ENCODE measurements around the gene TIMP1. TPM values are rescaled to one million over a fixed set of nuclear protein-coding genes. Genes with fewer than 3 reads are reported as not detected.

Gene TIMP1
- total and polyA plus RNA-seq, 2 of the 13 experiments (the other 11 are each of a cell fraction or from before 2014, with no cell fraction given) = 12.3 to 45.8 TPM

DNA sequence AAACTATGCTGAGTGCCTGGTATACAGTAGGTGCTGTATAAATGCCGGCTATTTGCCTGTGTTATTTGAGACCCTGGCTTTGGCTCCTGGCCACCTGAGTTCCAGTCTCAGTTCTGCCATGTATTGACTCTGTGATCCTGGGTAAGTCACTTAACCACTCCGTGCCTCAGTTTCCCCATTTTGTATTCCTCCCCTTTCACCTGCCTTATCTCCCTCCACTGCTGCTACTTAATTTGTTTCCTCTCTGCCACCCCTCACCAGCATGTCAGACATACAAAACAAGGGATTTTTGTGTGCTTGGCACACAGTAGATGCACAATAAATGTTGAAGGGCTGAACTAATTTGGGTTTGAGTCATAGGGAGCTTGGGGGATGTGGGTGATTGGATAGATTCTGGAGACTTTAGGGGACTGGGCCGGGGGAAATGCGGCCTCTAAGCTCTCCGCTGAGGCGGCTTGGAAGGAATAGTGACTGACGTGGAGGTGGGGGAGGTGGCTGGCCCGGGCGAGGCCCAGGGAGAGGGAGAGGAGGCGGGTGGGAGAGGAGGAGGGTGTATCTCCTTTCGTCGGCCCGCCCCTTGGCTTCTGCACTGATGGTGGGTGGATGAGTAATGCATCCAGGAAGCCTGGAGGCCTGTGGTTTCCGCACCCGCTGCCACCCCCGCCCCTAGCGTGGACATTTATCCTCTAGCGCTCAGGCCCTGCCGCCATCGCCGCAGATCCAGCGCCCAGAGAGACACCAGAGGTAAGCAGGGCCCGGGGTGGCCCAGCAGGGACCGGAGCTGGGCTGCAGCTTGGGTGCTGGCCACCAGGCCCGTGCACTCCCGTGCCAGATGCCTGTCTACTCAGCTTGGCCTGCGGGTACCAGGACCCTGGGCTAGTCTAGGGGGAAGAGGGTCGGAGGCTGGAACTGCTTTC, at the start of gene TIMP1 (continued):
- TF ChIP-seq, protein P1, sequence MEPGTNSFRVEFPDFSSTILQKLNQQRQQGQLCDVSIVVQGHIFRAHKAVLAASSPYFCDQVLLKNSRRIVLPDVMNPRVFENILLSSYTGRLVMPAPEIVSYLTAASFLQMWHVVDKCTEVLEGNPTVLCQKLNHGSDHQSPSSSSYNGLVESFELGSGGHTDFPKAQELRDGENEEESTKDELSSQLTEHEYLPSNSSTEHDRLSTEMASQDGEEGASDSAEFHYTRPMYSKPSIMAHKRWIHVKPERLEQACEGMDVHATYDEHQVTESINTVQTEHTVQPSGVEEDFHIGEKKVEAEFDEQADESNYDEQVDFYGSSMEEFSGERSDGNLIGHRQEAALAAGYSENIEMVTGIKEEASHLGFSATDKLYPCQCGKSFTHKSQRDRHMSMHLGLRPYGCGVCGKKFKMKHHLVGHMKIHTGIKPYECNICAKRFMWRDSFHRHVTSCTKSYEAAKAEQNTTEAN (CRISPR knock-in tag; conservative IDR thresholded peaks at IDR 0.05) = no peak
- TF ChIP-seq JUNB (CRISPR knock-in tag; IDR thresholded peaks at IDR 0.05; ENCODE audit: borderline replicate concordance) (no peak), ZNF451 (CRISPR knock-in tag; IDR thresholded peaks at IDR 0.05) (no peak), ZNF264 (CRISPR knock-in tag; IDR thresholded peaks at IDR 0.05) (no peak), XBP1 (CRISPR knock-in tag; IDR thresholded peaks at IDR 0.05) (no peak), YY1 (IDR thresholded peaks at IDR 0.05; ENCODE audit: insufficient read depth, insufficient replicate concordance, low read depth, low read length) (peak; percentile 58), PAX8 (CRISPR knock-in tag; IDR thresholded peaks at IDR 0.05; ENCODE audit: borderline replicate concordance) (no peak), RARG (CRISPR knock-in tag; IDR thresholded peaks at IDR 0.05; ENCODE audit: low read depth) (no peak), STAT5B (CRISPR knock-in tag; IDR thresholded peaks at IDR 0.05) (no peak), MIER3 (CRISPR knock-in tag; IDR thresholded peaks at IDR 0.05; ENCODE audit: borderline replicate concordance) (no peak), SP5 (CRISPR knock-in tag; IDR thresholded peaks at IDR 0.05; ENCODE audit: borderline replicate concordance, low read depth) (no peak), HNRNPH1 (optimal IDR thresholded peaks at IDR 0.05; ENCODE audit: low read depth, low read length) (no peak), HNRNPK (IDR thresholded peaks at IDR 0.05; ENCODE audit: low read depth, low read length, poor library complexity, severe bottlenecking) (no peak), ZMYM4 (CRISPR knock-in tag; IDR thresholded peaks at IDR 0.05) (no peak), ZFY (CRISPR knock-in tag; IDR thresholded peaks at IDR 0.05) (peak; percentile 47; the same call in 1 of the 2 replicates)
- TF ChIP-seq, protein P2, sequence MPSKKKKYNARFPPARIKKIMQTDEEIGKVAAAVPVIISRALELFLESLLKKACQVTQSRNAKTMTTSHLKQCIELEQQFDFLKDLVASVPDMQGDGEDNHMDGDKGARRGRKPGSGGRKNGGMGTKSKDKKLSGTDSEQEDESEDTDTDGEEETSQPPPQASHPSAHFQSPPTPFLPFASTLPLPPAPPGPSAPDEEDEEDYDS (CRISPR knock-in tag; IDR thresholded peaks at IDR 0.05) = no peak
- TF ChIP-seq, protein P3, sequence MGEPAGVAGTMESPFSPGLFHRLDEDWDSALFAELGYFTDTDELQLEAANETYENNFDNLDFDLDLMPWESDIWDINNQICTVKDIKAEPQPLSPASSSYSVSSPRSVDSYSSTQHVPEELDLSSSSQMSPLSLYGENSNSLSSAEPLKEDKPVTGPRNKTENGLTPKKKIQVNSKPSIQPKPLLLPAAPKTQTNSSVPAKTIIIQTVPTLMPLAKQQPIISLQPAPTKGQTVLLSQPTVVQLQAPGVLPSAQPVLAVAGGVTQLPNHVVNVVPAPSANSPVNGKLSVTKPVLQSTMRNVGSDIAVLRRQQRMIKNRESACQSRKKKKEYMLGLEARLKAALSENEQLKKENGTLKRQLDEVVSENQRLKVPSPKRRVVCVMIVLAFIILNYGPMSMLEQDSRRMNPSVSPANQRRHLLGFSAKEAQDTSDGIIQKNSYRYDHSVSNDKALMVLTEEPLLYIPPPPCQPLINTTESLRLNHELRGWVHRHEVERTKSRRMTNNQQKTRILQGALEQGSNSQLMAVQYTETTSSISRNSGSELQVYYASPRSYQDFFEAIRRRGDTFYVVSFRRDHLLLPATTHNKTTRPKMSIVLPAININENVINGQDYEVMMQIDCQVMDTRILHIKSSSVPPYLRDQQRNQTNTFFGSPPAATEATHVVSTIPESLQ (CRISPR knock-in tag; conservative IDR thresholded peaks at IDR 0.05) = no peak
- TF ChIP-seq, protein P4, sequence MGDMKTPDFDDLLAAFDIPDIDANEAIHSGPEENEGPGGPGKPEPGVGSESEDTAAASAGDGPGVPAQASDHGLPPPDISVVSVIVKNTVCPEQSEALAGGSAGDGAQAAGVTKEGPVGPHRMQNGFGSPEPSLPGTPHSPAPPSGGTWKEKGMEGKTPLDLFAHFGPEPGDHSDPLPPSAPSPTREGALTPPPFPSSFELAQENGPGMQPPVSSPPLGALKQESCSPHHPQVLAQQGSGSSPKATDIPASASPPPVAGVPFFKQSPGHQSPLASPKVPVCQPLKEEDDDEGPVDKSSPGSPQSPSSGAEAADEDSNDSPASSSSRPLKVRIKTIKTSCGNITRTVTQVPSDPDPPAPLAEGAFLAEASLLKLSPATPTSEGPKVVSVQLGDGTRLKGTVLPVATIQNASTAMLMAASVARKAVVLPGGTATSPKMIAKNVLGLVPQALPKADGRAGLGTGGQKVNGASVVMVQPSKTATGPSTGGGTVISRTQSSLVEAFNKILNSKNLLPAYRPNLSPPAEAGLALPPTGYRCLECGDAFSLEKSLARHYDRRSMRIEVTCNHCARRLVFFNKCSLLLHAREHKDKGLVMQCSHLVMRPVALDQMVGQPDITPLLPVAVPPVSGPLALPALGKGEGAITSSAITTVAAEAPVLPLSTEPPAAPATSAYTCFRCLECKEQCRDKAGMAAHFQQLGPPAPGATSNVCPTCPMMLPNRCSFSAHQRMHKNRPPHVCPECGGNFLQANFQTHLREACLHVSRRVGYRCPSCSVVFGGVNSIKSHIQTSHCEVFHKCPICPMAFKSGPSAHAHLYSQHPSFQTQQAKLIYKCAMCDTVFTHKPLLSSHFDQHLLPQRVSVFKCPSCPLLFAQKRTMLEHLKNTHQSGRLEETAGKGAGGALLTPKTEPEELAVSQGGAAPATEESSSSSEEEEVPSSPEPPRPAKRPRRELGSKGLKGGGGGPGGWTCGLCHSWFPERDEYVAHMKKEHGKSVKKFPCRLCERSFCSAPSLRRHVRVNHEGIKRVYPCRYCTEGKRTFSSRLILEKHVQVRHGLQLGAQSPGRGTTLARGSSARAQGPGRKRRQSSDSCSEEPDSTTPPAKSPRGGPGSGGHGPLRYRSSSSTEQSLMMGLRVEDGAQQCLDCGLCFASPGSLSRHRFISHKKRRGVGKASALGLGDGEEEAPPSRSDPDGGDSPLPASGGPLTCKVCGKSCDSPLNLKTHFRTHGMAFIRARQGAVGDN (CRISPR knock-in tag; IDR thresholded peaks at IDR 0.05) = peak; percentile 53

Measured in HepG2 (cell line).